Neural progenitor cell (in vitro differentiated cells): ENCODE measurements around the gene PSPH.

Source experiments
- EZH2phosphoT487 ChIP-seq: fragments of 200-600 bp; sonication (generic); IDR thresholded peaks from 2 replicates; pipeline ENCODE4 v1.6.1; 2017; ENCODE audit warnings: antibody characterized with exemption
- TF ChIP-seq, protein P1 (sequence below): fragments of 200-600 bp; sonication (generic); IDR thresholded peaks from 2 replicates; pipeline ENCODE4 v1.5.1; 2017; ENCODE audit warnings: antibody characterized with exemption, mild to moderate bottlenecking

DNA sequence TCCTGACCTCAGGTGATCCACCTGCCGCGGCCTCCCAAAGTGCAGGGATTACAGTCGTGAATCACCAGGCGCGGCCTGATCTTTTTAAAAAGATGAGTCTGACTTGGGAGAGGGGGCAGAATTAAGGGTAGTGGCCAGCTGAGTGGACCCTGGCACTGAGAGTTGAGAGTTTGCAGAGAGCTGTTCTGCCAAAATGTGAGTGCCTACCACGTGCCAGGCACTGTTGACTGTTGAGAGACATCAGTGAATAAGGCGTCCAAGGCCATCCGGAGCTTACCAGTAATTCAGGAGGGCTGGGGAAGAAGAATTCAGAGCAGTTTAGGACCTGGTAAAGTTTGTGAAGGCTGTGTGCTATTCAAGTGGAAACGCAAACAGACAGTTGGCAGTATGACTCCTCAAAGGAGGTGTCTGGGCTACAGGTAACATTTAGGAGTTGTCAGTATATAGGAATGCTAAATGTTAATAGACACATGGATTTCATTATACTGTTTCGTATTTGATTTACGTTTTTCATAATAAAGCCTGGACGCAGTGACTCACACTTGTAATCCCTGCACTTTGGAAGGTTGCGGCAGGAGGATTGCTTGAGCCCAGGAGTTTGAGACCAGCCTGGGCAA, 85.3 kb downstream of the PSPH start:
- TF ChIP-seq, protein P1, sequence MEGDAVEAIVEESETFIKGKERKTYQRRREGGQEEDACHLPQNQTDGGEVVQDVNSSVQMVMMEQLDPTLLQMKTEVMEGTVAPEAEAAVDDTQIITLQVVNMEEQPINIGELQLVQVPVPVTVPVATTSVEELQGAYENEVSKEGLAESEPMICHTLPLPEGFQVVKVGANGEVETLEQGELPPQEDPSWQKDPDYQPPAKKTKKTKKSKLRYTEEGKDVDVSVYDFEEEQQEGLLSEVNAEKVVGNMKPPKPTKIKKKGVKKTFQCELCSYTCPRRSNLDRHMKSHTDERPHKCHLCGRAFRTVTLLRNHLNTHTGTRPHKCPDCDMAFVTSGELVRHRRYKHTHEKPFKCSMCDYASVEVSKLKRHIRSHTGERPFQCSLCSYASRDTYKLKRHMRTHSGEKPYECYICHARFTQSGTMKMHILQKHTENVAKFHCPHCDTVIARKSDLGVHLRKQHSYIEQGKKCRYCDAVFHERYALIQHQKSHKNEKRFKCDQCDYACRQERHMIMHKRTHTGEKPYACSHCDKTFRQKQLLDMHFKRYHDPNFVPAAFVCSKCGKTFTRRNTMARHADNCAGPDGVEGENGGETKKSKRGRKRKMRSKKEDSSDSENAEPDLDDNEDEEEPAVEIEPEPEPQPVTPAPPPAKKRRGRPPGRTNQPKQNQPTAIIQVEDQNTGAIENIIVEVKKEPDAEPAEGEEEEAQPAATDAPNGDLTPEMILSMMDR = no peak
- TF ChIP-seq EZH2phosphoT487 = no peak
